ENCODE results near the gene NRXN3. TPM values are rescaled to one million over a fixed set of nuclear protein-coding genes. Genes with fewer than 3 reads are reported as not detected.

Gene NRXN3
- total RNA-seq, 2 experiments from 2014 or later, result not detected

DNA sequence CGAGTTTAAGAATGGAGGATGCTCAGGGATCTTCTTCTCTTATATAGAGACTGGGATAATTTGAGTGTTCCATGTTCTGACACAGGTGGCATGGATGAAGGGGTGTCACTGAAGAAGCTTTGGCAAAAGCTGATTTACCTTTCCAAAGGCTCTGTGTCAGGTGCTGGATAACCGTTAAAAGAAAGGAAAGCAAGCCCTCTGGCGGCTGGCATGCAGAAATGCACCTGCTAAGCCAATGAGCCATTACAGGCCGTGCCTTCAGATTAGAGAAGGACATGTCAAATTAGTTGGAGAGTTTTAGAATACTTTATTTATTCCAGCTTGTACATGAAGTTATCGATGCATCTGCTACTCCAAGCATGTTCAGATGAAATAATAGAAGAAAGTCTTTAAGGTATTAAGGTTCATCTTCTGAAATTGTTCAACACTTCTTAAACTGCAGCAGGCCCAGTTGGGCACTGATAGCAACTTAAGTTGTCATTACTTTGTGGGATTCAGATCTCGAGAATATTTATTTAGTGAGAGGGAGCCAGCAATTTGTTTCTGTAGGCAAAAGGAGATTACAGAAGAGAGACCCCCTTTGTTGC, 678.2 kb downstream of the NRXN3 start:
- Mint-ChIP-seq H3K36me3 (ENCODE audit: low read depth) (no peaks in the 10 kb centered on the region), H3K4me3 (no peak overlapping the region), H3K27me3 (no peaks in the 10 kb centered on the region), H3K9me3 (no peaks in the 10 kb centered on the region), H3K4me1 (no peaks in the 10 kb centered on the region), H3K27ac (no peak overlapping the region)
- ChIA-PET POLR2A (no interaction called here), CTCF (no interaction called here)
- DNase-seq, result peak; percentile 23

DNA sequence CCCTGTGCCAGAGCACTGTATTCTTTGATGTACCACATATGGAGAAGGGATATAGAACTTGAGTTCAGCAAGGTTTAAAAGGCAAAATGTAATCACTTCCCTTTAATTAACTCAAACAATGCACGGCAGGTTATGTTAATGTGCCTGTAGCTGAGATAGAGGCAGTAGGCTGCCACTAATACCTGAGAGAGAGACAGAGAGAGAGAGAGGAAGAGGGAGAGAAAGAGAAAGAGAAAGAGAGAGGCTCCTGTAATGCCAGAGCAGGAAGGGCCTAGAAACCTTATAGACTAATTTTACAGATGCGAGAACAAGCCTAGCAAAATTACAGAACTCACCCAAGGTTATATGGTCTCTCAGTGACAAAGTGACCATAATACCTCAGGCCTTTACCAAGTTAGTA, 679.8 kb downstream of the NRXN3 start:
- Mint-ChIP-seq H3K27ac (no peak overlapping the region), H3K27me3 (no peaks in the 10 kb centered on the region), H3K9me3 (no peaks in the 10 kb centered on the region), H3K36me3 (ENCODE audit: low read depth) (no peaks in the 10 kb centered on the region), H3K4me3 (no peak overlapping the region), H3K4me1 (no peaks in the 10 kb centered on the region)
- no peak for DNase-seq
- ChIA-PET CTCF (no interaction called here), POLR2A (no interaction called here)

DNA sequence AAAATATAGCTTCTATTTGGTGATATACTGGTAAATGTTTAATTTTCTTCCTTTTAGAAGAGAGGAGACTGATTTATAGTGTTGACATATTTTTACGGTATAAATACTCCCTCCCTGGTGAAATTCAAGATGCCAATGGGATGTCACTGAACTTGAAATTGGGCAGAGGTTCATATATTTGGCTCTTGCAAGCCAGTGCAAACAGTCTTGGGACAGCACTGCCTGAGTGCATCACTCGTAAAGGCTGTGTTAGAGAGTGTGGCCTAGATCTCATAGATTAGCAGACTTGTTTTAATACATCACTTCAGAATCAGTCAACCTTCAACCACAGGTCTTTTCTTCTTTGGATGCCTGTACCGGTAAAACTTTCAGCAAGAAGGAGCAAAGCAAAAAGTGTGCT, 681.0 kb downstream of the NRXN3 start:
- H3K4me3 Mint-ChIP-seq, result no peak overlapping the region
- POLR2A ChIA-PET, result no interaction called here
- no peaks in the 10 kb centered on the region for H3K9me3 Mint-ChIP-seq
- CTCF ChIA-PET, result no interaction called here
- H3K36me3 Mint-ChIP-seq (ENCODE audit: low read depth), result no peaks in the 10 kb centered on the region
- H3K4me1 Mint-ChIP-seq, result no peaks in the 10 kb centered on the region
- no peak for DNase-seq
- no peak overlapping the region for H3K27ac Mint-ChIP-seq
- no peaks in the 10 kb centered on the region for H3K27me3 Mint-ChIP-seq

- Mint-ChIP-seq H3K36me3 (ENCODE audit: low read depth) (no peaks in the 10 kb centered on the region), H3K4me1 (no peaks in the 10 kb centered on the region)
Observed at GRCh38 chr14:78852040-78852439, 681.9 kb downstream of the NRXN3 start.

DNA sequence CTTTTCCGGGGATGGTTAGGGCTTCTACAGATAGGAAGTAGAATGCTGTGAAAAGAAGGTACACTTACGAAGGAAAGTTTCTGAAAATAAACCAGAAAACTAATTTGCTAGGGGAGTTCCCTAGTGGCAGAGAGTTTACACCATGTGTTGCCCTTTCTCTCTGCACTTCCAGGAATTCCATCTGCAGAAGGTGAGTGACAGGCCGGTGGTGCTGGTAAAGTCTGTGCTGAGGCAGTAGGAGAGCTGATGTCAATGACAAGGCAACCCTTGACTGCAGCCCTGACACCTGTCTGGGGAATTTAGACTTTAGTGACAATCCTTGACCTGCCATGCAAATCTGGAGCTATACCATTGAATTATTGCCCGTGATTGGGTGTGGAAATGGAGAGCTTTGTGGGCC, 687.8 kb downstream of the NRXN3 start:
- CTCF ChIA-PET, result no interaction called here

More at GRCh38 chr14:78852040-78852439, 681.9 kb downstream of the NRXN3 start:
- Mint-ChIP-seq H3K9me3 (no peaks in the 10 kb centered on the region), H3K4me3 (no peak overlapping the region), H3K27ac (no peak overlapping the region), H3K27me3 (no peaks in the 10 kb centered on the region)
- ChIA-PET CTCF (no interaction called here), POLR2A (no interaction called here)
- DNase-seq, result no peak

DNA sequence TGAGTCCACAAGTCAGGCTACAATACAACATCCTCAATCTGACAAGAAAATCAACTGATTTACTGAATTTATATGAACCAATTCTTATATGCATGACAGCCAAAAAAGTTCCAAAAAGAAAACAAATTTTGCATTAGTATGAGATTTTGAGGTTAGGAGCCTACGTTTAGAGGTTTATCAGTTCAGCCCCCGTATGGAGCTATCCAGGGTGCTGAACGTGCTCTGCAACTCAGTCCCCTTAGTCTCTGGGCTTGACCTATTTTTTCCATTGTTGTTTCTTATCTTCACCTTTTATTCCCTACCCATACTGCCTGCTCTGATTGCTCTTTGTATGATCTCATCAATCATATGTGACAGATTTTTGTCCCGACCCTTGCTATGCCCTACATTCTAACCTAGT, 693.0 kb downstream of the NRXN3 start:
- DNase-seq, result peak; percentile 24

More for the DNA sequence above, 687.8 kb downstream of the NRXN3 start:
- Mint-ChIP-seq H3K27ac (no peak overlapping the region), H3K9me3 (no peaks in the 10 kb centered on the region), H3K4me3 (no peak overlapping the region), H3K4me1 (no peaks in the 10 kb centered on the region), H3K27me3 (no peaks in the 10 kb centered on the region), H3K36me3 (ENCODE audit: low read depth) (no peaks in the 10 kb centered on the region)
- no peak for DNase-seq
- POLR2A ChIA-PET, result no interaction called here

GRCh38 chr14:78872837-78873236, 702.7 kb downstream of the NRXN3 start:
- H3K36me3 Mint-ChIP-seq (ENCODE audit: low read depth), result no peaks in the 10 kb centered on the region
- H3K4me3 Mint-ChIP-seq, result no peak overlapping the region
- ChIA-PET CTCF (no interaction called here), POLR2A (no interaction called here)
- H3K27me3 Mint-ChIP-seq, result no peaks in the 10 kb centered on the region
- DNase-seq, result no peak
- H3K9me3 Mint-ChIP-seq, result peaks cover 3% of the 10 kb centered on the region
- no peaks in the 10 kb centered on the region for H3K4me1 Mint-ChIP-seq
- H3K27ac Mint-ChIP-seq, result no peak overlapping the region

More for the DNA sequence above, 693.0 kb downstream of the NRXN3 start:
- ChIA-PET POLR2A (no interaction called here), CTCF (no interaction called here)
- Mint-ChIP-seq H3K27me3 (no peaks in the 10 kb centered on the region), H3K27ac (no peak overlapping the region), H3K9me3 (peaks cover 2% of the 10 kb centered on the region), H3K4me3 (no peak overlapping the region), H3K4me1 (no peaks in the 10 kb centered on the region), H3K36me3 (ENCODE audit: low read depth) (no peaks in the 10 kb centered on the region)

DNA sequence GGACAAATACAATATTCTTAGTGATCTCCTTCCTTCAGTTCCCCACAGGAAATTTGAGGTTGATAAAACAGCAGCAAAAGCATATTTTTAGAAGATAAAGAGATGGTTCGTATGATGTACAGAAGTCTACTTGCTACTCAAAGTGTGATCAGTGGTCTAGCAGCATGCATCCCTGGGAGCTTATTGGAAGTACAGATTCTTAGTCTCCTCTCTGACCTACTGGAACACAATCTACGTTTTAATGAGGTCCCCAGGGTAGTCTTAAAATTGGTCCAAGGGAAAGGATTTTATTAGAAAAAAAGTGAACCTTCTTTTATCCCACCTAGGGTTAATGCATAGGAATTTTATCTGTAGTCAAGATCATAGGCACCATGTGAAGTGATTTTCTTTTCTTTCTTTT, 703.4 kb downstream of the NRXN3 start:
- CTCF ChIA-PET, result no interaction called here

GRCh38 chr14:78875049-78875448, 704.9 kb downstream of the NRXN3 start:
- no peaks in the 10 kb centered on the region for H3K4me1 Mint-ChIP-seq
- POLR2A ChIA-PET, result no interaction called here
- no peak overlapping the region for H3K4me3 Mint-ChIP-seq
- H3K27me3 Mint-ChIP-seq, result no peaks in the 10 kb centered on the region
- peaks cover 3% of the 10 kb centered on the region for H3K9me3 Mint-ChIP-seq
- no peak for DNase-seq
- no peaks in the 10 kb centered on the region for H3K36me3 Mint-ChIP-seq (ENCODE audit: low read depth)
- CTCF ChIA-PET, result no interaction called here
- no peak overlapping the region for H3K27ac Mint-ChIP-seq

More for the DNA sequence above, 703.4 kb downstream of the NRXN3 start:
- Mint-ChIP-seq H3K4me3 (no peak overlapping the region), H3K27ac (no peak overlapping the region), H3K9me3 (peaks cover 3% of the 10 kb centered on the region), H3K4me1 (no peaks in the 10 kb centered on the region), H3K36me3 (ENCODE audit: low read depth) (no peaks in the 10 kb centered on the region), H3K27me3 (no peaks in the 10 kb centered on the region)
- POLR2A ChIA-PET, result no interaction called here
- DNase-seq, result no peak

GRCh38 chr14:78885884-78886283, 715.7 kb downstream of the NRXN3 start:
- Mint-ChIP-seq H3K27me3 (no peaks in the 10 kb centered on the region), H3K9me3 (peaks cover 9% of the 10 kb centered on the region), H3K27ac (no peak overlapping the region), H3K4me3 (no peak overlapping the region), H3K36me3 (ENCODE audit: low read depth) (no peaks in the 10 kb centered on the region), H3K4me1 (no peaks in the 10 kb centered on the region)
- DNase-seq, result no peak
- ChIA-PET POLR2A (no interaction called here), CTCF (no interaction called here)

DNA sequence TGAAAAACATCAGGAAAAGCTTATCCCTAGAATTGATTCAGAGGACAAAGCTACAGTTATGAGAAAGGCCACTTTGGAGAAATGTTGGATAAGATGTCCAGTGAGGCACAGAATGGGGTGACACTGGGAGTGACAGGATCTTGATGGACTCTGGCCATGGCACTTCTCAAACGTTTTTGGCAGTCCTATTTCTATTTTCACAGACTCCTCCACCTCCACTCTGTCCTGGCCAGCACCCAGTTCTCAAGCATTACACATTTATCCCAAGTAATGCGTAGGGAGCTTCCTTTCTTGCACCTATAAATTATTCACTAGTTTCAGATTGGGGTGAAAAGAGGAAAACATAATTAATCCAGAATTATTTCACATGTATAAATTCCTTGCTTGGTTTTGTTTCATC, 727.3 kb downstream of the NRXN3 start:
- H3K27me3 Mint-ChIP-seq, result no peaks in the 10 kb centered on the region
- H3K4me1 Mint-ChIP-seq, result no peaks in the 10 kb centered on the region
- no peak overlapping the region for H3K27ac Mint-ChIP-seq
- no peak for DNase-seq
- no peak overlapping the region for H3K4me3 Mint-ChIP-seq
- CTCF ChIA-PET, result no interaction called here
- no peaks in the 10 kb centered on the region for H3K9me3 Mint-ChIP-seq
- no peaks in the 10 kb centered on the region for H3K36me3 Mint-ChIP-seq (ENCODE audit: low read depth)
- POLR2A ChIA-PET, result no interaction called here

GRCh38 chr14:78902010-78902623, 731.9 kb downstream of the NRXN3 start:
- no peak for DNase-seq
- no peaks in the 10 kb centered on the region for H3K36me3 Mint-ChIP-seq (ENCODE audit: low read depth)
- no peak overlapping the region for H3K4me3 Mint-ChIP-seq
- H3K4me1 Mint-ChIP-seq, result no peaks in the 10 kb centered on the region
- ChIA-PET CTCF (interaction anchor here (1.1 kb wide), 1 partner anchor 30 kb away, joined by 3 read pairs; no protein-coding TSS in a partner anchor), POLR2A (no interaction called here)
- H3K9me3 Mint-ChIP-seq, result no peaks in the 10 kb centered on the region
- H3K27me3 Mint-ChIP-seq, result no peaks in the 10 kb centered on the region
- no peak overlapping the region for H3K27ac Mint-ChIP-seq

- Mint-ChIP-seq H3K4me1 (no peaks in the 10 kb centered on the region), H3K27ac (no peak overlapping the region), H3K9me3 (no peaks in the 10 kb centered on the region), H3K36me3 (ENCODE audit: low read depth) (no peaks in the 10 kb centered on the region), H3K27me3 (no peaks in the 10 kb centered on the region), H3K4me3 (no peak overlapping the region)
- DNase-seq, result no peak
- CTCF ChIA-PET, result no interaction called here
- POLR2A ChIA-PET, result no interaction called here
Observed at GRCh38 chr14:78904094-78904493, 733.9 kb downstream of the NRXN3 start.

DNA sequence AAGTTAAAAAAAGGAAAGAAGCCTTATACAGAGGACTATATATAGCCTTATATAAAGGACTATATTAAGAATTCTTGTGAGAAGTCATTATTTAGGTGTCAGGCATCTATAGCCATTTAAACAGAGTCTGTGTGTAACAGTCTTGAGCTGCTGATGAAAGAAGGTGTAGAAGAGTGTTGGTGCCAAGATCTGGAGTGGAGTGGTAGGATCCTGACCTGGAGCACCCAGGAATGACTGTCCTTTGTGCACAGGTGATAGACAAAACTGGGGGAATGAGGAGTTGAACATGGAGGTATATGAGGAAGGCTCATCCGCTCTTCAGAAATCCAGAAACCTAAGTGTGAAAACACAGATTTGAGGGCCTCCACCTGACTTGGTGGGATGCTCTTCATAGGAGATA, 747.3 kb downstream of the NRXN3 start:
- Mint-ChIP-seq H3K4me1 (no peaks in the 10 kb centered on the region), H3K27me3 (no peaks in the 10 kb centered on the region), H3K4me3 (no peak overlapping the region), H3K27ac (no peak overlapping the region), H3K9me3 (peaks cover 2% of the 10 kb centered on the region), H3K36me3 (ENCODE audit: low read depth) (no peaks in the 10 kb centered on the region)
- no peak for DNase-seq
- POLR2A ChIA-PET, result no interaction called here
- CTCF ChIA-PET, result interaction anchor here (0.7 kb wide), 1 partner anchor 16 kb away, joined by 3 read pairs; no protein-coding TSS in a partner anchor
